Lower leg skin (tissue), 3 donors: ENCODE results near the gene TMEM187.

Experiments
- CTCF ChIP-seq, 3 donors: fragments of 450-650 bp; IDR thresholded peaks; one replicate each; pipeline ENCODE4 v1.5.1; 2016; ENCODE audit warnings: antibody characterized with exemption in 3 of 3, mild to moderate bottlenecking in 3 of 3, moderate library complexity in 2 of 3
- POLR2A ChIP-seq, 2 donors: fragments of 450-650 bp; IDR thresholded peaks; one replicate each; pipeline ENCODE4 v1.6.1; 2016 to 2017; ENCODE audit warnings: antibody characterized with exemption in 2 of 2, mild to moderate bottlenecking in 1 of 2, moderate library complexity in 1 of 2

GRCh38 chrX:154030715-154031305 is 58.3 kb downstream of the TMEM187 start:
- no peak for TF ChIP-seq CTCF (IDR thresholded peaks at IDR 0.05)
- no peak for TF ChIP-seq POLR2A (IDR thresholded peaks at IDR 0.05)
